Measurements from ENCODE around the gene FAM8A1.

Gene FAM8A1

DNA sequence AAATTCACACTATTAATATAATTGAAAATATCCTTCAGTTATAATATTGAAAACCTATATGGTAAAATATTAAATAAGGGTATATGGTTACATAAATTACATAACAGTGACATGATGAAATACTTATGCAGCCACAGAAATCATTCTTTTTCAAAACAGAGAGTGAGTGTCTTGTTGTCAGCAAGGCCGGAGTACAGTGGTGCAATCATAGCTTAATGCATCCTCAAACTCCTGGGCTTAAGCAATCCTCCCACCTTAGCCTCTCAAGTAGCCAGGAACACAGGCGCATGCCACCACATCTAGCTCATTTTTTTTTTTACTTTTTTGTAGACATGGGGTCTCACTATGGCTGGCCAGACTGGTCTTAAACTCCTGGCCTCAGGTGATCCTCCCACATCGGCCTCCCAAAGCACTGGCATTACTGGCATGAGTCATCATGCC is 40.4 kb downstream of the FAM8A1 start:
- Histone ChIP-seq H3K36me3 (ENCODE audit: control insufficient read depth, insufficient read depth, low read length) (peaks cover 4% of the 10 kb centered on the region), H3K4me1 (ENCODE audit: control insufficient read depth, insufficient read depth, low read length) (no peaks in the 10 kb centered on the region), H3K27ac (ENCODE audit: low read depth, low read length) (no peak overlapping the region), H3K9ac (ENCODE audit: low read length) (no peak overlapping the region), H3K4me3 (ENCODE audit: low read length) (no peak overlapping the region), H3K27me3 (ENCODE audit: control insufficient read depth, insufficient read depth, low read length) (no peaks in the 10 kb centered on the region)

- Histone ChIP-seq H3K36me3 (ENCODE audit: control insufficient read depth, insufficient read depth, low read length) (peaks cover 3% of the 10 kb centered on the region), H3K27ac (ENCODE audit: low read depth, low read length) (no peak overlapping the region), H3K27me3 (ENCODE audit: control insufficient read depth, insufficient read depth, low read length) (no peaks in the 10 kb centered on the region), H3K4me3 (ENCODE audit: low read length) (no peak overlapping the region), H3K9ac (ENCODE audit: low read length) (no peak overlapping the region), H3K4me1 (ENCODE audit: control insufficient read depth, insufficient read depth, low read length) (no peaks in the 10 kb centered on the region)
These were observed 48.6 kb downstream of the FAM8A1 start for GRCh38 chr6:17648745-17649144.

DNA sequence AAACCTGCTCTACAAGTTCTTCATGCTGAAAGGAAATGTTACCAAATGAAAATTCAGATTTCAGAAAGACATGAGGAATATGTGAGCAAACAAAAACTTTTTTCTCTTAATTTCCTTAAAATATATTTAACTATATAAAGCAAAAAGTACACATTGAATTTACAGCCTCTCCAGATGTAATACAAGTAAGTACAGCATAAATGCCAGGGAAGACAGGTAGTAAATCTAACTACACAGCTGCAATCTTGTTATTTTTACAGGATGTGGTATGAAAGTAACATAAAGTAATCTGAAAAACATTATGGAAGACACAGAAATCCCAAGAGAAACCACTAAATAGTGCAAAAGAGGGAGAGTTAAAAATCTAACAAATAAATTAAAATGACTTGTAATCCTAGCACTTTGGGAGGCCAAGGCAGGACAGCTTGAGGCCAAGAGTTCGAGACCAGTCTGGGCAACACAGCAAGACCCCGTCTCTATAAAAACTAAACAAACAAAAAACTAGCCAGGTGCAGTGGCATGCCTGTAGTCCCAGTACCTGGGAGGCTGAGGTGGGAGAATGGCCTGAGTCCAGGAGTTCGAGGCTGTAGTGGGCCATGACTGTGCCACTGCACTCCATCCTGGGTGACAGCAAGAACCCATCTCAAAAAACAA is 50.7 kb downstream of the FAM8A1 start:
- Histone ChIP-seq H3K36me3 (ENCODE audit: control insufficient read depth, insufficient read depth, low read length) (peaks cover 3% of the 10 kb centered on the region), H3K27me3 (ENCODE audit: control insufficient read depth, insufficient read depth, low read length) (no peaks in the 10 kb centered on the region), H3K9ac (ENCODE audit: low read length) (no peak overlapping the region), H3K27ac (ENCODE audit: low read depth, low read length) (no peak overlapping the region), H3K4me1 (ENCODE audit: control insufficient read depth, insufficient read depth, low read length) (no peaks in the 10 kb centered on the region), H3K4me3 (ENCODE audit: low read length) (no peak overlapping the region)

DNA sequence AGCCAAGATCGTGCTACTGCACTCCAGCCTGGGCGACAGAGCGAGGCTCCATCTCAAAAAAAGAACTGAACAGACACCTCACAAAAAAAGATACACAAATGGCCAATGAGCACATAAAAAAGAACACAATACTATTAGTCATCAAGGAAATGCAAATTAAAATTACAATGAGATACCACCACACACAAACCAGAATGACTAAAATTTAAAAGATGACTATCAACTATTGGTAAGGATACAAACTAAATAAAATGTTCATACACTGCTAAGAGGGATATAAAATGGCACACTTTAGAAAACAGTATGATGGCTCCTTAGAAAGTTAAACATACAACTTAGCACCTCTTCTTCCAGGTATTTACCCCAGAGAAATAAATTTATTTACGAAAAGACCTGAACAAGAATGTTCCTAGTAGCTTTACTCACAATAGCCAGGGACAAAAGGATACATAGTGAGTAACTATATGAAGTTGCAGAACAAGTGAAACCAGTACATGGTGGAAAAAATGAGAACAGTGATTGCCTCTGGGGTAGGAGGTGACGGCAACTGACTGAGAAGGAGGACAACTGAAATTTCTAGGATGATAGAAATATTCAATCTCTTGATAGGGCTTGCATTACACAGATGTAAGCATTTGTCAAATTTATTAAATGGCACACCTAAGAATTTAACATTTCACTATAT is 53.2 kb downstream of the FAM8A1 start:
- no peak overlapping the region for H3K9ac ChIP-seq (ENCODE audit: low read length)
- no peak overlapping the region for H3K4me3 ChIP-seq (ENCODE audit: low read length)
- no peaks in the 10 kb centered on the region for H3K4me1 ChIP-seq (ENCODE audit: control insufficient read depth, insufficient read depth, low read length)
- H3K27ac ChIP-seq (ENCODE audit: low read depth, low read length), result no peak overlapping the region
- no peaks in the 10 kb centered on the region for H3K27me3 ChIP-seq (ENCODE audit: control insufficient read depth, insufficient read depth, low read length)
- peaks cover 2% of the 10 kb centered on the region for H3K36me3 ChIP-seq (ENCODE audit: control insufficient read depth, insufficient read depth, low read length)

GRCh38 chr6:17656092-17656491 is 56.0 kb downstream of the FAM8A1 start:
- no peak overlapping the region for H3K27ac ChIP-seq (ENCODE audit: low read depth, low read length)
- H3K27me3 ChIP-seq (ENCODE audit: control insufficient read depth, insufficient read depth, low read length), result no peaks in the 10 kb centered on the region
- no peak overlapping the region for H3K4me3 ChIP-seq (ENCODE audit: low read length)
- H3K9ac ChIP-seq (ENCODE audit: low read length), result no peak overlapping the region
- H3K4me1 ChIP-seq (ENCODE audit: control insufficient read depth, insufficient read depth, low read length), result no peaks in the 10 kb centered on the region
- peaks cover 2% of the 10 kb centered on the region for H3K36me3 ChIP-seq (ENCODE audit: control insufficient read depth, insufficient read depth, low read length)

DNA sequence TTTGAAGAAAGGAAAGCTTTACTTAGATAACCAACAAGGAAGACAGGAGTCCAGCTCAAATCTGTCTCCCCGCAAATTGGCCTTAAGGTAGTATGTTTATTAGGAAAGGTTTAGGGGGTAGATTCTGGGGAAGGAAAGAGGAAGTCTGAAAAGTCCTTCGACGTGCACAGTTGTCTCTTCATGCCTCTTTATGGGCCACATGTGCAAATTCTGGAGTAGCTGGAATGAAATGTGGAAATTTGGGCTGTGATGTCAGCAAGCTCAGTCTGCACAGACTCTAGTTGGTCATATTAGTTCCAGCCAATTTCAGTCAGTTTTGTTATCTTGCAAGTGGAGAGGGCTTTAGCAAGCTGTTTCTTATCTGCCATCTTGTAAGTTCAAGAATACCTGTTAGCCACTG is 56.5 kb downstream of the FAM8A1 start:
- no peak overlapping the region for H3K9ac ChIP-seq (ENCODE audit: low read length)
- H3K4me1 ChIP-seq (ENCODE audit: control insufficient read depth, insufficient read depth, low read length), result no peaks in the 10 kb centered on the region
- H3K27ac ChIP-seq (ENCODE audit: low read depth, low read length), result no peak overlapping the region
- no peak overlapping the region for H3K4me3 ChIP-seq (ENCODE audit: low read length)
- no peaks in the 10 kb centered on the region for H3K27me3 ChIP-seq (ENCODE audit: control insufficient read depth, insufficient read depth, low read length)
- H3K36me3 ChIP-seq (ENCODE audit: control insufficient read depth, insufficient read depth, low read length), result peaks cover 4% of the 10 kb centered on the region
